ENCODE data around the gene SUPT3H. TPM values are rescaled to one million over a fixed set of nuclear protein-coding genes. Genes with fewer than 3 reads are reported as not detected.
"Not testable (repeated sequence)": the region's sequence is repeated elsewhere in the genome, so short reads cannot be mapped to it uniquely, and the experiment has no call there.

SUPT3H gene
- total RNA-seq, 6 experiments from 2014 or later: 0.95 to 2.8 (median 2.0) TPM

GRCh38 chr6:44868335-44868668 is 509.4 kb downstream of the SUPT3H start:
- no peaks in the 10 kb centered on the region for H3K9me3 ChIP-seq
- intact Hi-C loops (cut with DNase I): no loop called here
- H3K27ac ChIP-seq: no peak overlapping the region
- no peaks in the 10 kb centered on the region for H3K36me3 ChIP-seq
- DNase-seq (no peak), ATAC-seq (no peak)
- H3K4me1 ChIP-seq: no peaks in the 10 kb centered on the region
- TF ChIP-seq CTCF (IDR thresholded peaks at IDR 0.05) (no peak), POLR2A (IDR thresholded peaks at IDR 0.05) (no peak)
- H3K27me3 ChIP-seq: no peaks in the 10 kb centered on the region
- 81% methylated on average over 2 of the region's 2 CpGs for WGBS (ENCODE audit: insufficient coverage, low coverage, low lambda C conversion rate, missing lambda C conversion rate)
- H3K4me3 ChIP-seq: no peak overlapping the region

- Histone ChIP-seq H3K36me3 (no peaks in the 10 kb centered on the region), H3K27me3 (no peaks in the 10 kb centered on the region), H3K4me1 (no peaks in the 10 kb centered on the region), H3K4me3 (no peak overlapping the region), H3K9me3 (no peaks in the 10 kb centered on the region), H3K27ac (no peak overlapping the region)
- intact Hi-C loops (cut with DNase I): no loop called here
- TF ChIP-seq POLR2A (IDR thresholded peaks at IDR 0.05) (no peak), CTCF (IDR thresholded peaks at IDR 0.05) (no peak)
- DNase-seq (no peak), ATAC-seq (no peak)
- WGBS (ENCODE audit: insufficient coverage, low coverage, low lambda C conversion rate, missing lambda C conversion rate): 86% methylated on average over 7 of the region's 7 CpGs
These were observed 510.0 kb downstream of the SUPT3H start for GRCh38 chr6:44867571-44868334.

- ATAC-seq; H3K4me1 ChIP-seq; H3K27me3 ChIP-seq; H3K4me3 ChIP-seq; H3K27ac ChIP-seq; DNase-seq; H3K9me3 ChIP-seq; intact Hi-C loops (cut with DNase I); H3K36me3 ChIP-seq: not testable (repeated sequence)
- 75% methylated on average over 2 of the region's 2 CpGs for WGBS (ENCODE audit: insufficient coverage, low coverage, low lambda C conversion rate, missing lambda C conversion rate)
These were observed 512.5 kb downstream of the SUPT3H start for GRCh38 chr6:44865184-44865583.

GRCh38 chr6:44859901-44860410 is 517.8 kb downstream of the SUPT3H start:
- no peaks in the 10 kb centered on the region for H3K36me3 ChIP-seq
- no peaks in the 10 kb centered on the region for H3K9me3 ChIP-seq
- 83% methylated on average over 2 of the region's 2 CpGs for WGBS (ENCODE audit: insufficient coverage, low coverage, low lambda C conversion rate, missing lambda C conversion rate)
- H3K4me1 ChIP-seq: no peaks in the 10 kb centered on the region
- no peak for TF ChIP-seq POLR2A (IDR thresholded peaks at IDR 0.05)
- no peak for TF ChIP-seq CTCF (IDR thresholded peaks at IDR 0.05)
- no peak for DNase-seq
- no peaks in the 10 kb centered on the region for H3K27me3 ChIP-seq
- intact Hi-C loops (cut with DNase I): no loop called here
- H3K27ac ChIP-seq: no peak overlapping the region
- no peak overlapping the region for H3K4me3 ChIP-seq
- no peak for ATAC-seq

GRCh38 chr6:44858998-44859397 is 518.7 kb downstream of the SUPT3H start:
- H3K36me3 ChIP-seq: no peaks in the 10 kb centered on the region
- ATAC-seq: no peak
- DNase-seq: no peak
- no peaks in the 10 kb centered on the region for H3K27me3 ChIP-seq
- no peak overlapping the region for H3K27ac ChIP-seq
- intact Hi-C loops (cut with DNase I): no loop called here
- no peaks in the 10 kb centered on the region for H3K9me3 ChIP-seq
- no peak for TF ChIP-seq CTCF (IDR thresholded peaks at IDR 0.05)
- TF ChIP-seq POLR2A (IDR thresholded peaks at IDR 0.05): no peak
- no peak overlapping the region for H3K4me3 ChIP-seq
- H3K4me1 ChIP-seq: no peaks in the 10 kb centered on the region

All from right lobe of liver (tissue), 6 donors.